GM19351 (cell line): ENCODE measurements around the gene SNRK.

Source experiments
- ATAC-seq: cut with Tn5 transposase; IDR thresholded peaks from one replicate; pipeline ENCODE4 v1.9.1; 2021; ENCODE audit warnings: mild to moderate bottlenecking, moderate library complexity; ENCODE audit not compliant: unreplicated experiment

SNRK gene

DNA sequence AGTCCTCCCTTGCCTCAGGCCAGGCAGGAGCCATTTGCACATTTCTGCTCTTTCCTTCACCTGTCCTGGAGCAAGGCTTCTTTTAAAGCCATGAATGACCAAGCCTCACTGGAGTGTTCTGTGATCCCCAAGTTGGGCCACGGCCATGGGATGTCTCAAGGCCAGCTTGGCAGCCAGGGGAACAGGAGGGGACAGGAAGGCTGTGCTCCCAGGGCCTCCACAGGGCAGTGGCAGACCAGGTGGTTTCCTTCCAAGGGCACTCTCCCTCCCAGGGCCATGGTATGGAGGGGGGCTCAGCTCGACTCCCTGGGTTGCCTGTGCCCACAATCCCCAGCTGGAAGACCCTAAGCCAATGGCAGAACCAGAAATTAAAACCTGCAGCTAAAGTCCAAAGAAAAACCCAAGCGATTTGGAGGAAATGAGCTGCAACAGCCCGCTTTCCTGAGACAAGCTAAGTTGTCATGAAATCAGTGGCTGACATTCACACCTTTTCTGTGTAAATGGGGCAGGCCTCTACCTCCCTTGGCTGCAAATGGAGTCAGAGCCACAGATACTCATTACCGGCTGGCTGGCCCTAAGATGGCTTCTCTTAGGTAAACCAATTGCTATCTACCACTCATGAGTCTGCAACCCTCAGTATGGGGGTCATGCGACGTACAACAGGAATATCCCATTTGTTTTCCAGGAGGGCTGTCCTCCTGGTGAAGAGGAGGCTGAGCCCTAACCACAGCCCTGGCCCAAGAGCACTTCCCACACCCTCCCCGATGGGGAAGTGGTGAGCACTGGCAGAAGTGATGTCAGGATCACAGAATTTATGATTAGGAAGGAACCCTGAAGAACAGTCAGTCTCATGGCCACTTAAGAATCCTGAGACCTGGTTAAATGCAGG is 83.3 kb downstream of the SNRK start:
- ATAC-seq: no peak

DNA sequence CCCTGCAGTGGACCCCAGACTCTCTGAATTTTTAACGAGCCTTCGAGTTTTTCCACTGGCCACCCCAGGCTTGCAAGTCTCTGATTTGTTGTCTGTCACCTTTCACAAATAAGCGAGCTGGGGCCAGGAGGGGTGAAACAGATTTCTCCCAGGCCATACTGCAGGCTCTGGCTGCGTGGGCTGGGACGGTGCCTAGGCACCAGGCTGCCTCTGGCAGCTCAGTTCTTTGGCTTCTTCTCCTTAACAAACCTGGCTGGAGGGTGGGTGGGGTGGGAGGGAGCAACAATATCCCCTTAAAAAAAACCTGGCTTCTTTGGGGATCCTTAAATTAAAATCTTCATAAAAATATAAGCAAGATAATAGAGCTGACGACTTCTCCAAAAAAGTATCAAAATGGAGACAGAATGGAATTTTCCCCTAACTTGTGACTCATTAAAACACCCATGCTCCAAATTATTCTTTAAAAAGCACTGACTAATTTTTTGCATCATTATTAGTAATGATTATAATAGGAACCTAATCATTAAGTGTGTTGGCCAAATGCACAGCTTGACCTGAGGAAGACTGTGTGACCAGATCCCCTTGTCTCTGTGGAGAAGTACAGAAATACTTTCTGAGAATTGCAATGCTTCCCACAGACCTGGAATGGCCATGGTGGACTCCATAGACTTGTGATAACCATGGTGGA is 84.1 kb downstream of the SNRK start:
- no peak for ATAC-seq

DNA sequence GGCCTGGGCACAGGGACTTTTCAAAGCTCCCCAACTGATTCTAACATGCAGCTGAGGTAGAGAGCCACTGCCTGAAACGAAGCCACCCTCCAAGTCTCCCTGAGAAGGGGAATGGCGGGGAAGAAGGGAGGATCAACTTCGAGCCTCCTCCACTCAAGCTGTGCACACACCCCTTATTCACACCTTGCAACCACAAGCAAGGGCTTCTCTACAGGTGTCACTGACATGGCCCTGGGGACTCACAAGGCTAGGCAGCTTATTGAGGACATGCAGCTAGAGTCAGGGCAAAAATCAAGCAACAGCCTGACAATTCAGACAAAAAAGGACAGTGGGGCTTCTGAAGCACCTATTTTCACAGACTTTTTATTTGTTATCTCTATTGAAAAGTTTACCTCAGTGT is 85.2 kb downstream of the SNRK start:
- no peak for ATAC-seq

DNA sequence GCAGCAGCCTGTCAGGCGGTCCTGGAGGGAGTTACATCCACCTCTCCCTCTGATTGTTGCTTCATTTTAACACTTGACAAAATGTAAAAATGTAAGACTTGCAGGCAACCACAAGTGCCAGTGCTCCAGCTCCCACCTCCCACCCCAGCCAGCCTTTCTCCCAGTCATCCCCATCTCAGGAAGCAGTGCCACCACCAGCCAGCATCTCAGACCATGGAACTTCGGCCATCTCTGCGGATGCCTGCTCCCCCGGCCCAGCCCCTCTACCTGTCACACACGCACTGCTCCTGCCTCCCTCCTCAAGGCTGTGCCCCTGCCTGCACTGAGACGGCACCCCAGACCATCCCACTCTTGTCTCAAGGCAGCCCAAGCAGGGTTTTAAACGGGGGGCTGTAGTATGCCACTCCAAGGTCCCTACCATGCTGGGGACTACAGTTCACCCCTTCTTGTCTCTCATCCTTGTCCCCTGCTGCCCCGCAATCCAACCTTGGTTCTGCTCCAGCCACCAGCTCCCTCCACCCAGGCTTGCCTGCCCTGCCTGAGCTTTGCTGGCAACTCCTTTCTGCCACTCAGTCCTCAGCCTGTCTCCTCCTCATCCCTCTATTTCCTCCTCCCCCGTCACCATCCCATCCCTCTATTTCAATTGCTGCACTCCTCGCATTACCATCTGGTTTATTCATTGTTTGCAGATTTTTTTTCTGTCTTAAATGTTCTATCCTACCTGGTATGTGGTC is 85.8 kb downstream of the SNRK start:
- ATAC-seq: no peak

DNA sequence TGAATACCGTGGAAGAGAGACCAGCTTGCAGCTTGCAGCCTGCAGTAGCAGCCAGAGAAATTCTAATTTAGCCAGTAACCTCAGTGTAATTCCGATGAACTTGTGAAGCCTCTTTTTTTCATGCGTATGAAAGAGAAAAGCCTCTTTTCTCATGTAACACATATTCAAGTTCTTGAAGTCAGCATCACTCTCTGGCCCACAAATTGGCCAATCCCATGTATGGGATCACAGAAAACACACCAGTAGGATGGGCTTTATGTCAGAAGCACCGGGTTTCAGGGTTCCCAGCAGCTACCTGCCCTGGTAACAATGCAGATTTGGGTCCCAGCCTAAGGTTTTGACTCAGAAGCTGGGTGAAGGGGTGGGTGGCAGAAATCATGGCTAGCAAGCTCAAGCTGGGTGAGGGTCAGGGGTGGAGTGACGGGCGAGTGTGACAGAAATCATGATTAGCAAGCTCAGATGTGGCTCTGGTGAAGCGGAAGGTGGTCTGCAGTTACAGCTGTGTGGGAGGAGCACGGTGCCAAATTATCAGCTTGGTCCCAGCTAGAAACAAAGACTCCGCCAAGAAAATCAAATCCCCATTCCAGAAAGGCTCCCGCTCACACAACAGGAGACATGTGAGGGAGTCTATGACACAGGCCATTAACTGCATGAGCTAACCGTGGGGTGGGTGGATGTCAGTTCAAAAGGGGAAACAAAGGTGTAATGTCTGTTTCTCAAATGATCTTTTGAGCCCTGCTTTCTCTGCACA is 86.6 kb downstream of the SNRK start:
- ATAC-seq: no peak

DNA sequence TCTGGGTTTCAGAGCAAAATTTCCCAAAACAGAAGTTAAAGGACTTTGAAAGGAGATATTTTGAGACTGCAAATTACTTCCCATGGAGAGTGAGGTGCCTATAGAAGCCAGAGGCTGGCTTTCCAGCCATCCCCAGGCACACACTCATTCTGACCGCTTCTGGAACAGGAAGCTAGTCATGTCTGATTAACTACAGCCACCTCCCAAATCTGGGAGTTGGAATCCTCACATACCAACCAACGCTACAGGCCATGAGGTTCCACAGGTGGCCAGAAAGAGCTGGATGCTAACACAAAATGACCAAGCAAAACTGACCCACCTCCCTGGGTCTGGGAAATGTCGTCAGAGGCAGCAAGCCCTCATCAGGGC is 87.2 kb downstream of the SNRK start:
- ATAC-seq: no peak

DNA sequence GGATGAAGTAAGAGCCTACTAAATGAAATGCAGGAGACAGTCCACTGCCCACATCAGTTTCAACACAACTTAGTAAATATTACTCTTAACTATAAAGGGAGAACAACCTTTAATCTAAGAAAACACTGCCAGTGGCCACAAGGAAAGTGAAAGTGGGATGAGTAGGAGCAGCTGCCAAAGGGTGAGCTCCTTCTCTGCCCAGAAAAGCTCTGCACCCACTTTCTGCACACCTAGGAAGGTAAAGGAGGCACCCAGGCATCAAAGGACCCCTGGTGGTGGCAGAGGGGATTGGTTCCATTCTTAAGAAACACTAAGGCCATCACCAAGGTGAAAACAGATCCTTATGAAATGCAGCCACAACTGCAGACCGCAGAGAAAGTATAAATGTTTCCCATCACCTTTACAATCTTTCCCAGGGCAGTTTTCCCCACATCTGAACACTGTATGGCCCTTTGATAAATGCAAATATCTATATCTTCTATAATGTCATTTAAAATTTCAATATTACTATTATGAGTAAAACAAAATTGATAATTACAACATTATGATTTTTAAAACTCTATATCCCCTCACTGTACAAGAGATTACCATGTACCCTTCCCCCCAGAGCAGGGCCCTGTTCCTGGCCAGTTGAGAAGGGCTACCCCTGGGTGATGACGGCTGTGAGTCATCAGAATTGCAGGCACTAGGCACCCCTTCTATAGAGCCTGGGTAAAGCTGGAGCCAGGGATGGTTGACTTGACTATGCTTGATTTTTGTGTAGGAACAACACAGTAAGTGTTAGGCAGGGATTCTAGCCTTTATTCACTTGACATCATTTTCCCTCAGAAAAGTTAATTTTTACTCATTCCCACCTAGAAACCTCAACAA is 92.0 kb downstream of the SNRK start:
- peak; percentile 80 for ATAC-seq

DNA sequence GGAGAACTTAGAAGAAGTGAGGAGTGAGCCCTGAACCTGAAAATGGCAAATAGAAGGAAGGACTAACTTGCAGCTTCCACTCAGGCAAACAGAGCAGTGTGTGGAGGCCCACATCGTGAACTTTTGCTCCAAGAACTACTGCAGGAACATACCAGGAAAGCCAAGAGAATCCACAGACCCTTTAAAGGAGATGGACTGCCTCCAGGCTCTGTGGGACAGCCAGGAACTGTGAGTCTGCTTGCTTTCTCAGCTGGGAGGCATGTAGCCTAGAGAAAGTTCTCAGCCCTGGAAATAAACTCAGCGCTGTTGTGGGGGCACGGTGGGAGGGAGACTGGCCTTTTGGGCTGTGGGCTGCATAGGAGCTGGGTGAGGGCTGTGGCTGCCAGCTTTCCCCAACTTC is 93.0 kb downstream of the SNRK start:
- no peak for ATAC-seq

DNA sequence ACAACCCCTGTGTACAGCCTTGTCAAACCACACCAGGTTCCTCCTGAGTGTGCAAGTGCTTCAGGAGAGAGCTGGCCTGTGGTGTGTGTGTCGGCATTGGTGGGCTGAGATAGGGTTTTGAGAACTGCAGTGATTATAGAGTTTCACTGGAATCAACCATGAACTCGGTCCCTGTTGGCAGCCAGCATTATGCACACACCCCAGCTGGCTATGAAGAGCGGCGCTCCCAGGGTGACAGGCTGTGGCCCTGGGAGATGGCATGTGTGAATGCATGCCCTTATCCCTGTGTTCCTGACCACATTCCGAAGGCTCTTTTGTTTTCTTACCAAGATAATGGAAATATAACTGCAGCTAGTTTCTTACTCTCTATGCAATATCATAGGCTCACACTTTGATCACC is 101.8 kb downstream of the SNRK start:
- no peak for ATAC-seq

DNA sequence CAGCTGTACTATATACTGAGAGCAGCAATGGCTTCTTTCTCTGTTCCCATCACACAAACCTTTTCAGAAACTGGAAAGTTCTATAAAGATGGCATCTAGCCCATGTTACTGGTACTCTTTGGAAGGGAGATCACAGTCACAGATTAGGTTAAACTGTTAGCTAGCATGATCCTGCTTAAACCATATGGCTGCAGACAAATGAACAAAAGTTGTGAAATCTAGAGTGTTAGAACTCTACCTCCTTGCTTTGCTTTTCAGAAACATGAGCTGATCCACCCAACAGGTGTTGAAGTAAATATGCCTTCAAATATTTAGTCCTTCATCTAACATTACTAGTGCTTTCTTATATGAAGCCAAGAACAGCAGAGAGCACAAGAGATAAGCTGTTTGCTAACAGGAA is 102.6 kb downstream of the SNRK start:
- no peak for ATAC-seq

DNA sequence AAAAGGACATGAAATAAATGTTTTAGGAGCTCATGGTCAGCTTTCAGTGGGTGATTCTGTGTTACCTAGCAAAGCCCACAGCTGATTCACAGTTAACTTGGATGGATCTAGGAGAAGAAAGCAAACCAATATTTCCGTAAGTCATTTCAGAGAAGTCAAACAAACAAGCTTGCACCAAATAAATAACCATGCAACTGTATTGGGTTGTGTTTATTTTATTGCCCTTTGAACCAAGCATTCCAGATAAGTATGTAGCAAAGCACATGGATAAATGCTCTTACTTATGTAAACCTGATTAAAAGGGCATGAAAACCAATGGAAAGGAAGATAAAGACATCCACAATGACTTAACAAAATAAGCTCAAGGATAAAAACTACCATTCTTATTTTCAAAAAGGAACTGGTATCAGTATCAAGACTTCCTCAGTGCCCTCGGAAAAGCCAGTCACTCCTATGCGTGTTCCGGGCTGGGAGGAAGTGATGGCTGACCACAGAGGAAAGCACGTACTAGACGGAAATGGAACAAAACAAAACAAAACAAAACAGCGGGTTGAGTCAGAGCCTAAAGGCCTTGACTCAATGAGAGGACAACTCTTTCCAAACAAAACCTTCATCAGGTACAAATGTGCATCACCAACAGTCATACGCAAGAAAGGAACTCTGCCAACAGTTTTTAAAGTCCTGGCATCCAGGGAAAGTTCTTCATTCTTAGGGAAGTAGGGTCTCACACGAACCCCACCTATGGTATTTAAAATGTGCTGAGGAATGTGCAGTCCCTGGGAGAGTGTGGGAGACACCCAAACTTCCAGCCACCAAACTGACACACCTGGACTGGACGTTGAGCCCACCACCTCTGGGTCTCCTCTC is 103.3 kb downstream of the SNRK start:
- ATAC-seq: no peak

DNA sequence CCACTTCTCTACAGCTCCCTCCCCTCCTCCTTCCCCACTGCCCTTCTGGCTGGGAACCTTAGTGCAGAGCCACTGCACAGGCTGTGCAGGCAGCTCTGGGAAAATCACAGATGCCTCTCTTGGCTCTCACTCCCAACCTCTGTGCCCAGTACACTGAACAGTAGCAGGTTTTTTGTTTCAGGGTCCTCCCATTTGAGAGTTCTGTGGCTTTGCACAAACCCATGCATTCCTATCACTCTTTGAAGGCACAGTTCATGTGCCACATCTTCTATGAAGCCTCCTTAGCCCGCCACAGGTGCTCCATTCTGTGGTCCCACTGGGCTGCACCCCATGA is 103.9 kb downstream of the SNRK start:
- ATAC-seq: no peak

DNA sequence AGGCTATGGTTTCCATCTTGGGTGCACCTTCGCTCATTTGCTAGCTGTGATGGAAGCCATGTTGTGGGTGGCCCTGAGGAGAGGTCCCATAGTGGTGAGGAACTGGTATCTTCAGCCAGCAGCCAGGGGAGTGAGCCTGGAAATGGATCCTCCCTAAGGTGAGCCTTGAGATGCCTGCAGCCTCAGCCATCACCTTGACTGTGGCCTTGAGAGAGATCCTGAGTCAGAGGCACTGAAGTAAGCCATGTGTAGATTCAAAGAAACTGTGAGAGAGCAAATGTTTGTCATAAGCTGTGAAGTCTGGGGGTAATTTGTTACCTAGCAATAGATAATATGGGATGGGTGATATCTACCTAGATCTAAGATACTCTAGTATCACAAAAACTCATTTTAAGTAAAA is 105.3 kb downstream of the SNRK start:
- no peak for ATAC-seq

DNA sequence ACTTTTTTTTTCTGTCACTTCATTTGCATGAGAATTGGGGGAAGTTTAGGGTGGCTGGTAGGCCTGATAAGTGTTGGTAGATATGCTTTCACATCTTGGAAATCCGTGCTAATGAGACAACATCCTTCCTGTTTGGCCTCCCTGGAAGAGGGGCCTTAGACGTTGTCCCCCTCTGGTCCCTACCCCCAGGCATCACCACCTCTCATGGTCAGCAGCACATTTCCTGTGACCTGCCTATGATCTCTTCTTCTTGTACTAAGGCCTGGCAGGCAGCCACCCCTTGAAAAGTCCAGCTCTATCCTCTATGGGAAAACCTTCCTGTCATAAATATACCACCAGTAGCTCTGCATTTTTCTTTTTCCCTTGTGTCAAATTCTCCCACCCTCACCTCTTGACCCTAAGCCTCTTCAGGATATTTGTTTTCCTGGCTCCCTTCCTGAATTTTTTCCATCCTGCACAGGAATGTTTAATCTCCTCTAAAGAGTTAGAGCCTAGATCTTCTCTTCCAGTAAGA is 107.8 kb downstream of the SNRK start:
- ATAC-seq: no peak

DNA sequence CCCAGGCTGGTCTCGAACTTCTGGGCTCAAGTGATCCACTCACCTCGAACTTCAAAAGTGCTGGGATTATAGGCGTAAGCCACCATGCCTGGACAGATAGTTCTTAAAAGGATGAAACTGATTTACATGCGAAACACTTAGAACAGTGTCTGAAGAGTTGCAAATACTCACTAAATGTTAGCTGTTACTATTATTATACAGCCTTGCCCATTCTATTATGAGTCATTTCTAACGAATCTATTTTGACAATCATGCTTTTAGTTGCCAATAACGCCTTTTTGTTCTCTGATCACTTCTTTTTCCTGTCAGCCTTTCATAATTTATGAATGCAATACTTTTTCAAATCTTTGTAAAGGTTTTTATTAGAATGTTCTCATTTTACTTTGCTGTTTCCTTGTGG is 112.7 kb downstream of the SNRK start:
- no peak for ATAC-seq

DNA sequence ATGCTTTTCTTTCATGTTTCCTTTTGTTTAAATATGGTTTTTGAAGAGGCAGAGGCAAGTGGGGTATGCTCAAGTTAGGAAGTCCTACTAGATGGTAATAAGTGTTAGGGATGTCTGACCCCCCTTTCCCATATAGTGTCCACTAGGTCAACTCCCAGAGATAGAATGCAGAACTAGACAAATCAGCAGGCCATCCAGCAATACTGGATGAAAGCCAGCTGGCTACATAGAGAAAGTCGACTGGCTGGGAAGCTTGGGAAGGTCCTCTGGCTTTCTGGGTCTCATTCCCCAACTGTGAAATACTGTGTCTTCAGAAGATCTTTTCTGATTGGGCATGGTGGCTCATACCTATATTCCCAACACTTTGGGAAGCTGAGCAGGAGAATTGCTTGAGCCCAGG is 113.8 kb downstream of the SNRK start:
- no peak for ATAC-seq
